Measurements from ENCODE around the gene TUBA1C.
"Not testable (repeated sequence)": the region's sequence is repeated elsewhere in the genome, so short reads cannot be mapped to it uniquely, and the experiment has no call there.

TUBA1C gene

DNA sequence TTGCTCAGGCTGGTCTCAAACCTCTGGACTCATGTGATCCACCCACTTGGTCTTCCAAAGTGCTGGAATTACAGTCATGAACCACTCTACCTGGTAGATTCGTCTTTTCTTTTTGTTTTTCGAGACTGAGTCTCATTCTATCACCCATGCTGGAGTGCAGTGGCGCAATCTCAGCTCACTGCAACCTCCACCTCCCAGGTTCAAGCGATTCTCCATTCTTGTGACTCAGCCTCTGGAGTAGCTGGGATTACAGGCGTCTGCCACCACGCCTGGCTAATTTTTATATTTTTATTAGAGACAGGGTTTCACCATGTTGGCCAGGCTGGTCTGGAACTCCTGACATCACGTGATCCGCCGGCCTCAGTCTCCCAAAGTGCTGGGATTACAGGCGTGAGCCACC is 9.4 kb upstream of the TUBA1C start:
- DNase-seq (ENCODE audit: low read depth, low spot score) = not testable (repeated sequence)

DNA sequence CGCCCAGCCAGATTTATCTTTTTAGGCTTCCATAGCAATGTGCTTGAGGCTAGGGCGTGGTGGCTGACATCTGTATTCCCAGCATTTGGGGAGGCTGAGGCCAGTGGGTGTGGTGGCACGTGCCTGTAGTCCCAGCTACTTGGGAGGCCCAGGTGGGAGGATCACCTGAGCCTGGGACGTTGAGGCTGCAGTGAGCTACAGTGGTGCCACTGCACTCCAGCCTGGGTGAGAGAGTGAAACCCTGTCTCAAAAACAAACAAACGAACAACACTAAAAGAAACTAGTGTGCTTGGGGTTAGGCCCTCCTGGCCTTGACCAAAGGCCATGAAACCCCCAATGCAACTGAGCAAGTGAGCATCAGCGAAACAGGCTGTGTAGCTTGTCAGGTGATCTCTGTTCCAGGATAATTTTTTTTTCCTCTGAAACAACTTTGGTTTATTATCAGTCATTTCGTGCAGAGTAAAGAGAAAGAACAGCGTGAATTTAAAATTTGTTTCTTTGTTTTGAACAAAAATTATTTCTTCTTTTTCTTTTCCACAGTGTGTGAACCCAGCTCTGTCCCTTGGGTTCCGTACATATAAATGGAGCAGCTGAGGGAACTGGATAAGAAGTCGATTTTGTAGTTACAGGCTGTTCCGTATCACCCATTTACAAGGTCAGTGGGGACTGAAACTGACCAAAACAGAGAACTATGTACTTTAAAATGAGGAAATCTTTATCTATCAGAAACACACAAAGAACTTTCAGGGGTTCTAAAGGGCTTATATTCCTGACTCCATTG is 8.8 kb upstream of the TUBA1C start:
- no peak for DNase-seq (ENCODE audit: low read depth, low spot score)

DNA sequence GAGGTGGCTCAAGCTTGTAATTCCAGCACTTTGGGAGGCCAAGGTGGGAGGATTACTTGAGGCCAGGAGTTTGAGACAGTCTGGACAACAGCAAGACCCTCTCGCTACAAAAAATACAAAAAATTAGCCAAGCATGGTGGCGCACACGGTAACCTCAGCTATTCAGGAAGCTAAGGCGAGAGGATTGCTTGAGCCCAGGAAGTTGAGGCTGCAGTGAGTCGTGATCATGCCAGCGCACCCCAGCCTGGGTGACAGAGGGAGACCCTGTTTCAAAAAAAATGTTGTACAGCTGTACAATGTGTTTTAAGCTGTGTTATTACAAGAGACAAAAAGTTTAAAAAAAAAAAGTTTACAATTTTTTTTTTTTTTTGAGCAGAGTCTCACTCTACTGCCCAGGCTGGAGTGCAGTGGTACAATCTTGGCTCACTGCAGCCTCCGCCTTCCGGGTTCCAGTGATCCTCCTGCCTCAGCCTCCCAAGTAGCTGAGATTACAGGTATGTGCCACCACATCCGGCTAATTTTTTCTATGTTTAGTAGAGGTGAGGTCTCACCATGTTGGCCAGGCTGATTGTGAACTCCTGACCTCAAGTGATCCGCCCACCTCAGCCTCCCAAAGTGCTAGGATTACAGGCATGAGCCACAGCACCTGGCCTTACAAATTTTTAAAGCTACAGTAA is 7.2 kb upstream of the TUBA1C start:
- DNase-seq (ENCODE audit: low read depth, low spot score) = not testable (repeated sequence)

DNA sequence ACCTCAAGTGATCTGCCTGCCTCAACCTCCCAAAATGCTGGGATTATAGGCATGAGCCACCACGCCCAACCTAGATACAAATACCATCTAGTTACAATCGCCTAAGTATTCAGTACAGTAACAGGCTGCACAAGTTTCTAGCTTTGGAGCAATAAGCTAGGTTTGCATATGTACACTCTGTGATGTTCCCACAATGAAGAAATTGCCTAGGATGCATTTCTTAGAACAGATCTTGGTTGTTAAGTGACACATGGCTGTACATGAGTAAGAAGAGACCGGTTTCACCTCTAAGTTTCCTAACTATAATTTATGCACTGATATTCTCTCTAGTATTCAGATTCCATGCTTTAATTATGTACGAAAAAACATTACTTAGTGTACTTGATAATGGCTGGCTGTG is 5.4 kb upstream of the TUBA1C start:
- DNase-seq (ENCODE audit: low read depth, low spot score) = no peak

DNA sequence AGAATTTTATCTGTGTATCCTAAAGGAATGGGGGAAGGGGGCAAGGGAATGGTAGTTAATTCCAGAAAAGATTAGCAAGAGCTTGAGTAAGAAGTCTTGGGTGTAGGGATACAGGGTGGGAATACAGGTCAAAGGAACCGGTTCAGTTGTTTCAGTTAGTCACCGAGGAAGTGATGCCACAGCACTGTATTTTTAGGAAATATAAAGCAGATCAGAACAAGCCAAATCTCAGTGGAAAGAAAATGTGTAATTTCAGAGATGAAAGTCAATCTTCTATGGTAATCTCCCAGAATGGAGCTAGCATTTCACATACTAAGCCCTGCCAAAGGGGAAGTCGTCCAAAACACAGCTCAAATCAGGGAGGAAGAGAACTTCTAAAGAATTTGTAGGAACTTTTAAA is 4.7 kb upstream of the TUBA1C start:
- DNase-seq (ENCODE audit: low read depth, low spot score) = no peak

DNA sequence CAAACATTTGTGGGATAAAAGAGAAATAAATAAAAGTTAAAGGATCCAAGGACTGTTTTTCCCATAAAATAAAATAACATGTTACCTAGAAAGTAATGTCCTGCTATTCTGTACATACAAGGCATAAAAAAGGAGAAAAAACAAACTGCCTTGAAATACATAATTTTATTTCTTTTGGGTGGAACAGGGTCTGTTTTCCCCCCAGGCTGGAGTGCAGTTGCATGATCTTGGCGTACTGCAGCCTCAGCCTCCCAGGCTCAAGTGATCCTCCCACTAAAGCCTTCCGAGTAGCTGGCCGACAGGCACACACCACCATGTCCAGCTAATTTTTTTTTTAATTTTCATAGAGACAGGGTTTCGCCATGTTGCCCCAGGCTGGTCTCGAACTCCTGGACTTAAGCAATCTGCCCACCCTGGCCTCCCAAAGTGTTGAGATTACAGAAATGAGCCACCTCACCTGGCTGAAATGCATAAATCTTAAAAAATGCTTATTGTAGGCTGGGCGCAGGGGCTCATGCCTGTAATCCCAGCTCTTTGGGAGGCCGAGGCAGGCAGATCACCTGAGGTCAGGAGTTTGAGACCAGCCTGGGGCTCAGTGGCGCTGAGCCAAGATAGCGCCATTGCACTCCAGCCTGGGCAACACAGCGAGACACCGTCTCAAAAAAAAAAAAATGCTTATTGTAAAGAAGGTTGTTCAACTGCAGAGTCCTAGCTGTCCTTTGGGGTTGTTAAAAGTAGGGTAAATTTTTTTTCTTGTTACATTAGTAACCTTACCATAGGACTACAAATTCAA is 4.1 kb upstream of the TUBA1C start:
- no peak for DNase-seq (ENCODE audit: low read depth, low spot score)

DNA sequence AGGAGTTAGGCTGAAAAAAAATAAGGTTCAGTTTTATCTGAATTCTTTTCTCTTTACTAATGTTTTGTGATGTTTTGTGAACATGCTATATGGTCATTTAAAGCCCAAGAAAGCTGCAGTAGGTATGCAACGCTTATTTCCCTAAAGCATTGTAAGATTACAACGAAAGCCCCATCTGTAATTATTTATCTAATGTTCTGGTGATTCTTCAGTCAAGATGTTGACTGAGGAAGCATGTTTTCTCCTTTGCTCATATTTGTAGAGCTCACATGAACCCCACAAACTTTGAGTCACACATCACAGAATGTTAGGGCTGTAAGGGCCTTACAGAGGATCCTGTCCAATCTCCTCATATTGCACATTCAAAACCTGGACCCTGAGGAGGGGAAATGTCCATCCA is 3.2 kb upstream of the TUBA1C start:
- DNase-seq (ENCODE audit: low read depth, low spot score) = no peak

DNA sequence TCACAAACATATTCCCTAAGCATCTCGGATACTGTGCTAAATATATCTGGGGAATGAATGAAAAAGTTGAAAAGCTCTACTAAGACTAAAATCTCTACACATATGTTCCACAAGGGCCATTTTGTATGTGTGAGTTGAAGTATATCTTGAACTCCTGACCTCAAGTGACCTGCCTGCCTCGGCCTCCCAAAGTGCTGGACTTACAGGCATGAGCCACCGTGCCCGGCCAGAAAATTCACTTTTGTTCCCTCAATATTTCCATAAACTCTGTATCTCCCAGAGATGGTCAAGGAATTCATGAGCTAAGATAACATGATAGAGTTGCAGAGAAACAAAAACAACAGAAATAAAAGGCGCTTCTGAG is 1.5 kb upstream of the TUBA1C start:
- DNase-seq (ENCODE audit: low read depth, low spot score) = no peak

DNA sequence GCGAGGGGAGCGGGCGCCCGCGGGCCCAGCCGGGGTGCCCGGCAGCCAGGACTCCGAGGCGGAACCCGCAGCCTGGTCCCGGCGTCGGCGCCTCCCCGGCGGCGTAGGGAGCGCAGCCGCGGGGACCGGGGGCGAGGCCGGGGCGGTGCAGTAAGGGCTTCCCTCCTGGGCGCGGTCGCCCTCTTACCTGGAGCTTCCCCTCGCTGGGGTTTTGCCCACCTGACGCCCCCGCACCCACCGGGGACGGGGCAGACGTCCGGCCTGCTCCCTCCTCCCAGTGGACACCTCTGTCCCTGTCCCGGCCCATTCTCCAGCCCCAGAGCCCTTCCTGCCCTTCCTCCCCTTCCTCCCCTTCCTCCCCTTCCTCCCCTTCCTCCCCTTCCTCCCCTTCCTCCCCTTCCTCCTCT is 413 bp upstream of the TUBA1C start:
- no peak for DNase-seq (ENCODE audit: low read depth, low spot score)

DNA sequence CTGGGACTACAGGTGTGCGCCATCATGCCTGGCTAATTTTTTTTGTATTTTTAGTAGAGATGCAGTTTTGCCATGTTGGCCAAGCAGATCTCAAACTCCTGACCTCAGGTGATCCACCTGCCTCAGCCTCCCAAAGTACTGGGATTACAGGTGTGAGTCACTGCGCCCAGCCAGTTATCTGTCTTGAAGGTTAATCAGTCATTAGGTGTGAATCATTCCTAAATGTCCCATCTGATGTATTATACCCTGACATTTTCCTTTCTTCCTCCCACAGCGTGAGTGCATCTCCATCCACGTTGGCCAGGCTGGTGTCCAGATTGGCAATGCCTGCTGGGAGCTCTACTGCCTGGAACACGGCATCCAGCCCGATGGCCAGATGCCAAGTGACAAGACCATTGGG is 4.3 kb downstream of the TUBA1C start:
- DNase-seq (ENCODE audit: low read depth, low spot score) = not testable (repeated sequence)

DNA sequence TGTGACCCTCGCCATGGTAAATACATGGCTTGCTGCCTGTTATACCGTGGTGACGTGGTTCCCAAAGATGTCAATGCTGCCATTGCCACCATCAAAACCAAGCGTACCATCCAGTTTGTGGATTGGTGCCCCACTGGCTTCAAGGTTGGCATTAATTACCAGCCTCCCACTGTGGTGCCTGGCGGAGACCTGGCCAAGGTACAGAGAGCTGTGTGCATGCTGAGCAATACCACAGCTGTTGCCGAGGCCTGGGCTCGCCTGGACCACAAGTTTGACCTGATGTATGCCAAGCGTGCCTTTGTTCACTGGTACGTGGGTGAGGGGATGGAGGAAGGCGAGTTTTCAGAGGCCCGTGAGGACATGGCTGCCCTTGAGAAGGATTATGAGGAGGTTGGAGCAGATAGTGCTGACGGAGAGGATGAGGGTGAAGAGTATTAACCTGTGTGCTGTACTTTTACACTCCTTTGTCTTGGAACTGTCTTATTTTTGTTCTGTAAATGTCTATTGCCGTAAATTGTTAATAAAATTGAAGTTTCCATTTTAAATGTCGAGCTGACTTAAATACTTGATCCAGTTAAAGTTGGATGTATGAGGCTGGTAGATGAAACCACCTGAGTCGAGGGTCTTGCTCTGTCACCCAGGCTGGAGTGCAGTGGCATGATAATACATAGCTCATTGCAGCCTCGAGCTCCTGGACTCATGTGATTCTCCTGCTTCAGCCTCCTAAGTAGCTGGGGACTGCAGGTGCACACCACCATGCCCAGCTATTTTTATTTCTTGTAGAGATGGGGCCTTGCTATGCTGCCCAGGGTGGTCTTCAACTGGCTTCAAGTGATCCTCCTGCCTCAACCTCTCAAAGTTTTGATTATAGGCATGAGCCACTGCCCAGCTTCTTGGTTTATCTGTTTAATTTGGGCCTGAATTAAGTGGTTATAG is 8.2 kb downstream of the TUBA1C start:
- DNase-seq (ENCODE audit: low read depth, low spot score) = no peak

DNA sequence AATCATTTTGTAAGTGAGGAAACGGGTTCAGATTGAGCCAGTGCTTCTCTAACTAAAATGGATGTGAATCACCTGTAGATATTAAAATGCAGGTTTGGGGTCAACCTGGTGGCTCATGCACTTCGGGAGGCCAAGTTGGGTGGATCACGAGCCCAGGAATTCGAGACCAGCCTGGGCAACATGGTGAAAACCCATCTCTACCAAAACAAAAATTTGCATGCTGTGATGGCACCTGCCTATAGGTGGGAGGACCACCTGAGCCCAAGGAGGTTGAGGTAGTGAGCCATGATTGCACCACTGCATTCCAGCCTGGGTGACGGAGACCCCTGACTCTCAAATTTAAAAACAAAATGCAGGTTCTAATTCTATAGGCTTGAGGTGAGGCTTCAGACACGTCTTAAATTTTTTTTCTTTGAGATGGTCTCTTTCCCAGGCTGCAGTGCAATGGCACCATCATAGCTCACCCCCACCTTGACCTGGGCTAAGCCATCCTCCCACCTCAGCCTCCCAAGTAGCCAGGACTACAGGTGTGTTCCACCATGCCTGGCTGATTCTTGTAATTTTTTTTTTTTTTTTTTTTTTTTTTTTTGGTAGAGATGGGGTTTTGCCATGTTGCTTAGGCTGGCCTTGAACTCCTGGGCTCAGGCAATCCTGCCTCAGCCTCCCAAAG is 9.0 kb downstream of the TUBA1C start:
- no peak for DNase-seq (ENCODE audit: low read depth, low spot score)

DNA sequence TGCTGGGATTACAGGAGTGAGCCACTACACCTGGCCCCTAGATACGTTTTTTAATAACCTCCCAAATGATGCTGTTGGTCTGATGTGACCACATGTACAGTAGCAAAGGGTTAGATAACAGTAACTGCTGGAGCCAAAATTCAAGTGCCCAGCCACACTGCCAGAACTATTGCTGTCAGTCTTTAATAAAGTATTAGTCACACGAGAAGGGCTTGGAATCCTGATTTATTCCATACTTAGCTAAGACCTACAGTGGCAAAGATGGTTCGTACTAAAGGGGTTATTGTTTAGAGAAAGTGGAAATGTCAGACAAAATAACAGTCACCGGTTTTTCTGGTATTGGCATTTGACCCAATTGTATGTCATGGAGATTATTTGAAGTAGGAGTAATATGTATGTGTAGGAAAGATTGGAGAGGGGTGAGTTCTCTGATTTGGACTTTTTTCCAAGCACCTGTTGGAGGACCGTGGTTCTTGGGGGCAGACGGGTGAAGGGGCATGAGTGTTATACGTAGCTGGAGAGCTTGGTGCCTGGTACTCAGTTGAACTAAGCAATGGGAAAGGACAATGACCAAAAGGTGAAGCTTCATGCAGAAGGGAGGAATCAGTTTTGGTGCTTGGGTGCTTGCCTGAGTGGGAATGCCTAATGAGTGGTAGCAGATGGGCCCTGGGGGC is 9.7 kb downstream of the TUBA1C start:
- no peak for DNase-seq (ENCODE audit: low read depth, low spot score)

DNA sequence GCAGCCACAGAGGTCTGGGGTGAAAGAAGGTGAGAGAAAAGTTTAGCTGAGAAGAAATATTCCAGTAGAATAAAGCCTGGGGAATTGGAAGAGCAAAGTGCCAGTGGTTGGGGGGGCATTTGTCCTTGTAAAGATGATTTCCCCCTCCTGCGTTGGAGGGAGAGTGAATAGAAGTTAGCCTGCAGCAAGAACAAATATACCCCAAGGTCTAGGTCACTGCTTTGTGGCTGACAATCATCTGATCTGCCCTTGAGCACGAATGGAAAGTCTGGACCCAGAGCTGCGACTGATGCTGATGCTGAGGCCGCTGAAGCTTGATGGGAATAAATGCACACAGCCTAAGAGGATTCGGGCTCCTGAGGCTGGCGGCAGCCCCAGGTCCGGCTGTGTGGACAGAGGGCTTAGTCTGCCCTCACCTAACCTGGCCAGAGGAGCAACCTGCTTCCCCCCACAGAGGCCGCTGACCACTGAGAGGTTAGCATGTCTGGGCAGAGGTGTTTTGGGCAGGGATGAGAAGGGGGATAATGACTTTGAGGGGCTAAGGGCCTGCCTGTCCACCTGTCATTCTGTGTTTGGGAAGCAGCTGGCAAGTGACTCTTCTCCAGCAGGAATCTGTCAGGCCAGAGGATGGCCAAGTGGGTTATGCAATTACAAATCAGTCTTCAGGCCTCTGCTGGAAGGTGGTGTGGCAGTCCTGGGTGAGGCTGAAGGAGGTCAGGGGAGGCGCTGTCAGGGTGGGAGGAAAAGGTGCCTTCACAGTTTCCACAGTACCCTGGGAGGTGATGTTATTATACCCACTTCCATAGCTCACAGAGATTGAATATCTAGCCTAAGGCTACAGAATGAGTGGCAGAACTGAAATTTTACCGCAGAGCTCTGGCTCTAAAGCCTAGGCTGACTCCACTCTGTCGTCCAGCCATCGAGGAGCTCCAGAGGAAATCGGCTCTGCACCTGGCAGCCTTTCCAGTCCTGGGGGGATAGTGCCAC is 11.7 kb downstream of the TUBA1C start:
- DNase-seq (ENCODE audit: low read depth, low spot score) = no peak

DNA sequence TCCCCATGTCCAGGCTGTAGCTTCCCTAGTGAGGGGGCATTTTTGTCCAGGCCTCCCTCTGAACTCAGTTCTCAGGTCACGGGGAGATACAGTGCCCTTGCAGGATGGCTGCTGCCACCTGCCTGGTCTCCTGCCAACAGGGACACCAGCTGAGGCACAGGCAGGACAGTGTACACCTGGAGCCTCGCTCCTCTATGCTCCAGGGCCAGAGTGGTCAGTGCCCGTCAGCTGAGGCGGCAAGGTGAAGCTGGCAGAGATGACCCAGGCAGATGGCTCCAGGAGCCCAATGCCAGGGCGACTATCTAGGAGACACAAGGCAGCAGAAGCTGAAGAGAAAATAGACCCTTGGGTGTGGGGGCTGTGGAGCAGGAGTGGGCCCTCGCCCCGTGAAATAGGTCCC is 12.6 kb downstream of the TUBA1C start:
- no peak for DNase-seq (ENCODE audit: low read depth, low spot score)

DNA sequence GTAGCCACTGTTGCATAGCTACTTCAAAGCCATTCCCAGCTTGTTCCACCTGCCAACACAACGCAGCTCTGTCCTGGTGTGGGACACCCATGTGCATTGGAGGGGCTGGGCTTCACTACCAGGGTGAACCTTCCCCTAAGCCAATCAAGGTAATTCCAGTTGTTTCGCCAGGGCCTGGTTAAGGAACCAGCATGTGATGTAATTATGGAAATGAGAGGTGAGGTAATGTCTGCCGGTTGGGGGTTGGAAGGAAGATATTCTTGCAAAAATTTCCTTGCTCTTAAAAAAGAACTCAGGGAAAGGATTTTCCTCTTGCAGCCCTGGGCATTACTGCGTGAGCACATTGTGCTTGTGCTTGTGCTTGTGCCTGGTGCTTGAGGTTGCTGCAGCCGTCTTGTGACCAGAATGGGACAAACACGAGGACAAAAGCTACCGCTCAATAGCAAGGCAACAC is 14.9 kb downstream of the TUBA1C start:
- DNase-seq (ENCODE audit: low read depth, low spot score) = no peak

DNA sequence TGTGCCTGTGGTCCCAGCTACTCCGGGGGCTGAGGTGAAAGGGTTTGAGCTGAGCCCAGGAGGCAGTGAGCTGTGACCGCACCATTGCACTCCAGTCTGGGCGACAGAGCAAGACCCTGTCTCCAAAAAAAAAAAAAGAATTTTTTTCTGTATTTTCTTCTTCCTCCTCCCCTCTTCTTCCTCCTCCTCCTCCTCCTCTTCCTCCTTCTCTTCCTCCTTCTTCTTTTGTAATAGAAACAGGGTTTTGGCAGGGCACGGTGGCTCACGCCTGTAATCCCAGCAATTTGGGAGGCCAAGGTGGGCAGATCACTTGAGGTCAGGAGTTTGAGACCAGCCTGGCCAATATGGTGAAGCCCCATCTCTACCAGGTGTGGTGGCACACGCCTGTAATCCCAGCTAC is 15.7 kb downstream of the TUBA1C start:
- DNase-seq (ENCODE audit: low read depth, low spot score) = not testable (repeated sequence)

DNA sequence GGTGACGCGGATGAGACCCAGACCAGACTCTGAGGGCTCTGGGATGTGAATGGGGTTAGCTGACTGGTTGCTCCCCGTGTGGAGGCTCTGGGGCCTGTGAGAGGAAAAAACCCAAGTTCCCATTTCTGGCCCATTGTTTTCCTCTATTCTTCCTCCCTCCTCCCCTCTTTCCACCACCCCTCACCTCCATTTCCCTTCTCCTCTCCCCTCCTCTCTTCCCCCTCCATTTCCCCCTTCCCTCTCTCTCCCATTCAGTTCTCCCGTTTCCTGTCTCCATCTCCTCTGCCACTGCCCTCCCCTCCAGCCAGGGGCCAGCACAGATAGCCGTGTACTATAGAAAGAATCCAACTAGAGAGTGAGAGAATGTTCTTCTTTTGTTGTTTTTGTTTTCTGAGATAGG is 17.4 kb downstream of the TUBA1C start:
- no peak for DNase-seq (ENCODE audit: low read depth, low spot score)

DNA sequence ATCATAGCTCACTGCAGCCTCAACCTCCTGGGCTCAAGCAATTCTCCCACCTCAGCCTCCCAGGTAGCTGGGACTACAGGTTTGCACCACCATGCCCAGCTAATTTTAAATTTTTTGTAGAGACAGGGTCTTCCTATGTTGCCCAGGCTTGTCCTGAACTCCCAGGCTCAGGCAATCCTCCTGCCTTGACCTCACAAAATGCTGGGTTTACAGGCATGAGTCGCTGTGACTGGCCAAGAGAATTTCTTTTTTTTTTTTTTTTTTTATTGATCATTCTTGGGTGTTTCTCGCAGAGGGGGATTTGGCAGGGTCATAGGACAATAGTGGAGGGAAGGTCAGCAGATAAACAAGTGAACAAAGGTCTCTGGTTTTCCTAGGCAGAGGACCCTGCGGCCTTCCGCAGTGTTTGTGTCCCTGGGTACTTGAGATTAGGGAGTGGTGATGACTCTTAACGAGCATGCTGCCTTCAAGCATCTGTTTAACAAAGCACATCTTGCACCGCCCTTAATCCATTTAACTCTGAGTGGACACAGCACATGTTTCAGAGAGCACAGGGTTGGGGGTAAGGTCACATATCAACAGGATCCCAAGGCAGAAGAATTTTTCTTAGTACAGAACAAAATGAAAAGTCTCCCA is 18.0 kb downstream of the TUBA1C start:
- not testable (repeated sequence) for DNase-seq (ENCODE audit: low read depth, low spot score)
